ENCODE measurements around the gene FMO5.

Gene FMO5

GRCh38 chr1:147245129-147245528, 20.0 kb upstream of the FMO5 start:
- TF ChIP-seq REST (IDR thresholded peaks at IDR 0.05; ENCODE audit: insufficient replicate concordance, low read depth) (no peak), POLR2AphosphoS5 (IDR thresholded peaks at IDR 0.05; ENCODE audit: low read depth) (no peak), GABPA (IDR thresholded peaks at IDR 0.05; ENCODE audit: low read depth) (no peak), SPI1 (IDR thresholded peaks at IDR 0.05; ENCODE audit: borderline replicate concordance, low read depth) (no peak)
- TF ChIP-seq, protein P1, sequence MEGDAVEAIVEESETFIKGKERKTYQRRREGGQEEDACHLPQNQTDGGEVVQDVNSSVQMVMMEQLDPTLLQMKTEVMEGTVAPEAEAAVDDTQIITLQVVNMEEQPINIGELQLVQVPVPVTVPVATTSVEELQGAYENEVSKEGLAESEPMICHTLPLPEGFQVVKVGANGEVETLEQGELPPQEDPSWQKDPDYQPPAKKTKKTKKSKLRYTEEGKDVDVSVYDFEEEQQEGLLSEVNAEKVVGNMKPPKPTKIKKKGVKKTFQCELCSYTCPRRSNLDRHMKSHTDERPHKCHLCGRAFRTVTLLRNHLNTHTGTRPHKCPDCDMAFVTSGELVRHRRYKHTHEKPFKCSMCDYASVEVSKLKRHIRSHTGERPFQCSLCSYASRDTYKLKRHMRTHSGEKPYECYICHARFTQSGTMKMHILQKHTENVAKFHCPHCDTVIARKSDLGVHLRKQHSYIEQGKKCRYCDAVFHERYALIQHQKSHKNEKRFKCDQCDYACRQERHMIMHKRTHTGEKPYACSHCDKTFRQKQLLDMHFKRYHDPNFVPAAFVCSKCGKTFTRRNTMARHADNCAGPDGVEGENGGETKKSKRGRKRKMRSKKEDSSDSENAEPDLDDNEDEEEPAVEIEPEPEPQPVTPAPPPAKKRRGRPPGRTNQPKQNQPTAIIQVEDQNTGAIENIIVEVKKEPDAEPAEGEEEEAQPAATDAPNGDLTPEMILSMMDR (IDR thresholded peaks at IDR 0.05; ENCODE audit: insufficient read depth, low read length) = no peak
- Histone ChIP-seq H3K27me3 (ENCODE audit: insufficient read depth, poor library complexity, severe bottlenecking) (no peaks in the 10 kb centered on the region), H3K27ac (replicated peaks) (peak overlapping the region; percentile 69), H3K4me3 (replicated peaks; ENCODE audit: insufficient read depth, low read length) (peak overlapping the region; percentile 10)
- DNase-seq (ENCODE audit: low read depth in 1 of 2, low spot score in 1 of 2) = no peak

GRCh38 chr1:147243841-147244240, 18.7 kb upstream of the FMO5 start:
- TF ChIP-seq GABPA (IDR thresholded peaks at IDR 0.05; ENCODE audit: low read depth) = no peak
- no peak for TF ChIP-seq SPI1 (IDR thresholded peaks at IDR 0.05; ENCODE audit: borderline replicate concordance, low read depth)
- TF ChIP-seq POLR2AphosphoS5 (IDR thresholded peaks at IDR 0.05; ENCODE audit: low read depth) = no peak
- TF ChIP-seq REST (IDR thresholded peaks at IDR 0.05; ENCODE audit: insufficient replicate concordance, low read depth) = no peak
- TF ChIP-seq, protein P1 (IDR thresholded peaks at IDR 0.05; ENCODE audit: insufficient read depth, low read length) = no peak
- no peak for DNase-seq (ENCODE audit: low read depth in 1 of 2, low spot score in 1 of 2)
- Histone ChIP-seq H3K4me3 (replicated peaks; ENCODE audit: insufficient read depth, low read length) (peak overlapping the region; percentile 81), H3K27ac (replicated peaks) (peak overlapping the region; percentile 92), H3K27me3 (ENCODE audit: insufficient read depth, poor library complexity, severe bottlenecking) (no peaks in the 10 kb centered on the region)

DNA sequence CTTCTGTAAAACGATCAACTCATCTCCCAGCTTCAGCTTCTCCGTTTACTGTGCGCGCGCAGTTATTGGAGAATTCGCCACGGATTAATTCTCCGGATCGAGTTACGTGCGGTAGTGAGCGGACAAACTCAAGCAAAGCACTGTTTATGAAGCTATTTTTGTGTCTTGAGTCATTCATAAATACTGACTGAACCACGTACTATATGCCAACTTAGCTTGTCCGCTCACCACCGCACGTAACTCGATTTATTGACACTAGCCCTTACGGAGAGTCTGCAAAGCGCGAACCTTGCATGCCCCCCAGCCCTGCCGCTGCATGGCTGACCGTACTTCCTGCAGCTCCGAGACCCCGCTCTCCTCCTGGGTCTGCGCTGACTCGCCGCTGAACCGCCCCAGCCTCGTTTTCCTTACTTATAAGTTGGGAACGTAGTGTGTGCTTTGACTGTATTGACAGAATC, 18.1 kb upstream of the FMO5 start:
- TF ChIP-seq SPI1 (IDR thresholded peaks at IDR 0.05; ENCODE audit: borderline replicate concordance, low read depth) = no peak
- no peak for TF ChIP-seq REST (IDR thresholded peaks at IDR 0.05; ENCODE audit: insufficient replicate concordance, low read depth)
- no peaks in the 10 kb centered on the region for H3K27me3 ChIP-seq (ENCODE audit: insufficient read depth, poor library complexity, severe bottlenecking)
- peak overlapping the region; percentile 92 for H3K27ac ChIP-seq (replicated peaks)
- peak in 1 of 2 experiments; percentile 23 for DNase-seq (ENCODE audit: low read depth in 1 of 2, low spot score in 1 of 2)
- H3K4me3 ChIP-seq (replicated peaks; ENCODE audit: insufficient read depth, low read length) = peak overlapping the region; percentile 81
